Stromal cell of bone marrow (primary cell): Measurements from ENCODE around the gene MGST2.
A peak's percentile ranks its signal among the peaks of the same experiment; 100 is the strongest.

ENCODE experiments used
- DNase-seq: peaks from one replicate; pipeline ENCODE4 v3.0.0-alpha.2; 2012; ENCODE audit warnings: low read depth

MGST2 gene

DNA sequence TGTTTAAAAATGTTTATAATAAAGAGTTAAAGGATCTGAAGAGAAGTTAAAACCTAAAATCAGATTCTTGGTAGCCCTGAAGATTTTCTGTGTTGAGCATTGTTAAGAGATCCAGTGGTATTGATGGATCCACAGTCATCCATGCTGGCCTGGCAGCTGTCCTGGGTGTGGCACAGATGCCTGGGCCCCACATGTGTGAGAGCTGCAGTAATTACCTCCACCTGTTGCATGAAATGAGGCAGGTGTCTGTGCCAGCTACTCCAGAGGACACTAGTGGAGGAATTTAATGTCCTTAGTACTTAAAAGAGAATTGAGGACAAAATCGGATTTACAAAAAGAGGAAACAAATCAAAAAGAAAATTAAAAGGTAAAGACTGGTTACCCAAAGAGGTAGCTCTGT, 44.0 kb downstream of the MGST2 start:
- DNase-seq: no peak

DNA sequence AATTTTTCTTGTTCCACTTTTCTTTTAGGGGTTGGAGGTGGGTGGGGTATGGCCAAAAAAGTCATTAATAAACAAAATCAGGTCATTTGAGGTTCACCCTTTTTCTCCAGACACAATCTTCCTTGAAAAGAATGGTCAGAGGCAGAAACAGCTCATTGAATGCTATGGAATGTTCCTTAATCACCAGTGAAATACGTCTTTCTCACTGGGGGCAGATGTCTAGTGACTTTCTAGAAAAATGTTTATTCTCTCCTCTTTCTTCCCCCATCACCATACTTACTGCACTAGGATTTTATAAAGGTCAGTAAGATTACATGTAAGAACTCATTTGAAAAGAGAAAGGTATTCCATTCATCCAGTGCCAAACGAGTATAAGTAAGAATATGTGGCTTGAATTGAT, 44.5 kb downstream of the MGST2 start:
- no peak for DNase-seq

DNA sequence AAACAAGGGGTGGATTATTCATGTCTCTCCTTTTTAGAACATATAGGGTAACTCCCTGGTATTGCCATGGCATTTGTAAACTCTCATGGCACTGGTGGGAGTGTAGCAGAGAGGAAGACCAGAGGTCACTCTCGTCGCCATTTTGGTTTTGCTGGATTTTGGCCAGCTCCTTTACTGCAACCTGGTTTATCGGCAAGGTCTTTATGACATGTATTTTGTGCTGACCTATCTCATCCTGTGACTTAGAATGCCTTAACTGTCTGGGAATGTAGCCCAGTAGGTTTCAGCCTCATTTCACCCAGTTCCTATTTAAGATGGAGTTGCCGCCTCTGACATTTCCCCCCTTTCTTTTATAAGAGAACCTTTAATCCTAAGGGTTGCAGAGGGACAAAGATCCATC, 45.8 kb downstream of the MGST2 start:
- DNase-seq: no peak

DNA sequence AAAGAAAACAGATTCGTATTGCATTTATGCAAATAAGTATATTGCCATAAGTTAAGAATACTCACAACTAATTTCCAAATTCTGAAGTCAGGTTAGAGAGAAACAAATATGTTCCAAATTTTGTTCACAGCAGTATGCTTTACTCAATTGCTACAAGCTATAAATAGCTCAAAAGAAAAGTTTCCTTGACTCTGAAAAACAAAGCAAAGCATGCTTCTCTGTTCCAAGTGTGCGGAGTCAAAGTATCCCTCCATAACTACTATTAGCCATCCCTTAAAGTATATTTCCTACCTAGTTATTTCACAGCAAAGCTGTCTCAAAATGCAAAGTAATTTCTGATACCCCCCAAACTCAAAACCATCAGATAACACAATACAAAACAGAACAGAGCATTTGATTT, 47.3 kb downstream of the MGST2 start:
- no peak for DNase-seq

DNA sequence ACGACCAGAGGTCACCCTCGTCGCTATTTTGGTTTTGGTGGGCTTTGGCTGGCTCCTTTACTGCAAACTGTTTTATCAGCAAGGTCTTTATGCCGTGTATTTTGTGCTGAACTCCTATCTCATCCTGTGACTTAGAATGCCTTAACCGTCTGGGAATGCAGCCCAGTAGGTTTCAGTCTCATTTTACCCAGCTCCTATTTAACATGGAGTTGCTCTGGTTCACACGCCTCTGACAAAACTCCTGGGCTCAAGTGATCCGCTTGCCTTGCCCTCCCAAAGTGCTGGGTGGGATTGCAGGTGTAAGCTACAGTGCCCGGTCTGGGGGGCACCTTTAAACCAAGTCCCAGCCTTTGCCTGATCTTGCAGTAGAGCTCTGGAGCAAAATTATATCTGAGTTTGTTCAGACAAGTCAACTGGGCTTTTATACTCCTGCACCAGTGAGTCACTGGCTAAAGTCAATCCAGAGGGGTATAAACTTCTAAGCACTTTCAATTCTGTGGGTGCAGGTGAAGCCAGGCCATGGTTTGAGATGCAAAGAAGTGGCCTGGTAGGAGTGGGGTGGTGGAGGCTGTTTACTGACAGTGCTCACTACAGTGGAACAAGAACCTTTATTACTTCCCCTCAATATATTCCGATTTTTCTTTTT, 50.2 kb downstream of the MGST2 start:
- no peak for DNase-seq

DNA sequence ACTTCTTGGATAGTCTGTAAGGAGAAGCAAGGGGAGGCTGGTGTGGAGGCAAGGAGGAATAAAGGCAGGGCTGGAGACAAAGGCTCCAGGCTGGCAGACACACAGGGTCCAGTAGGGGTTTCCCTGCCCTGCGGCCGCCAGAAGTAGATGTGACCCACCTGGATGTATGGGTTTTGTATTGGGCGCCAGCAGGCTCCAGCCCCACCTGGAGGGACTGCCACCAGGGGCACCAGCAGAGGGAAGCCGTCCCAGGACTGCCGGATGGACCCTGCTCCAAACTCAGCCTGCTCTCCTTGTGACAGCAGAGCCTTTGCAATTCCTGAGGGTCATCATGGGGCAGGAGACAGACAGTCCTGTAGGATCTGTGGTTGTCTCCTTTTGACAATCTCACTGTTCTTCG, 52.7 kb downstream of the MGST2 start:
- no peak for DNase-seq

DNA sequence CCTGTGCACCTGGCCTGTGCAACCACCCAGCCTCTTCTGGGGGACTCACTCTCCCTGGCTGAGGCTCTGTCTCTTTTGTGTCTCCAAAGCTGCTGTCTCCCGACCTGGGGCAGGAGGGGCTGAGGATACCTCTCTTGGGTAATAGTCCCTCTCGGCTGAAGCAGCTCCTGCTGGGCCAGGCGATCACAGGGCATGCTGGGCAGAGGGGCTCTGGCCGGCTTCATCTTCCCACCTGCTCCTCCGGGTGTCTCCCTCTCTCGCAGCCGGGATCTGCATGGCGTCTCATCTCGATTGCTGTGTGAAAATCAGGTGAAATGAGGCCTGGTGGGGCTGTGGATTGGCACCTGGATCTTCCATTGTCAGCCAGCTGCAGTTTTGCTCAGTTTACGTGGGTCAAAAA, 53.2 kb downstream of the MGST2 start:
- no peak for DNase-seq

DNA sequence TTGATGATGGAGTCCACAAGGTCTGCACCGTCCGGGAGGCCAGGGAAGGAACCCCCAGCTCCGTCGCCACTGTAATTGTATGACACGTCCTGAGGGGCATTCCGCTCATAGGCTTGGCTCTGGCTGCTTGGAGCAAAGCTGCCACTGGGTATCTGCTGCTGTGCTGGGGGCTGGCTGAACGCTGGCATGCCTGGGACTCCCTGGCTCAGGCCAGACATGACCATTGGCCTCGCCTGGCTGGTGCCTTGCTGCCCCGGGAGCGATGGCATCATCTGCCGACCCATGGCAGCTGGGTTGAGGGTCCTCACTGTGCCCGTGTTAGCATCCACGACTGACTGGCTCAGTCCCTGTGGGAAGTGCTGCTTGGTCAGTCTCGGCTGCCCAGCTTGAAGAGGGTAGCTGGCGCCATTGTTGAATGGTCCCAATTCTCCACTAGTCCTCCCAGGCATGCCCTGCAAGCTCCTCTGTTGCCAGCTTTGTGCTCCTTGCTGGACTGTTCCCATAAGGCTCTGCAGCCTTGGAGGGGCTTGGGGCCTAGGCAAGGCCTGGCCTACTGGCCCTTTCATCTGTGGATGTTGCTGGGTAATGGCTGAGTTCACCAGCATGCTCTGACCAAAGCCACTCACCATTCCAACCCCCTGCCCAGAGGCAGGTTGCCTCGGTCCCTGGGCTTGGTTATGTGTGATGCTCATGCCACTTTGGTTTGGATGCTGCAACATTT, 53.9 kb downstream of the MGST2 start:
- DNase-seq: no peak

DNA sequence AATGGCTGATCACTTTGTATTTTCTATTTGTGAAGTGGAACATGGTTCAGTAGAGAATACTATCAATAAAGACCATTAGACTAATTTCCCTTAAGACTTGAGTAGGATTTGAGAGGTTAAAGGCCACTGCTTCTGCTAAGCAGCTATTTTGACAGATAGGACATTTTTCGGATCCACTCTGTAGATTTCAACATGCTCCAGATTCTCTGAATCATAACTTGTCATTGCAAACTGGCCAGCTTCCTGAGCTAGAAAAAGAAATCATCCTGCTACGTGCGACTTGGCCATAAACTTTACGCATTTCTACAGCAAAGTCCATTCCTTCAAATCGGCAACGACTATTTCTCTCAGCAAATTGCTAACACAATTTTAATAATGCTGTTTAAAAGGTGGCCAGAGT, 55.2 kb downstream of the MGST2 start:
- no peak for DNase-seq

DNA sequence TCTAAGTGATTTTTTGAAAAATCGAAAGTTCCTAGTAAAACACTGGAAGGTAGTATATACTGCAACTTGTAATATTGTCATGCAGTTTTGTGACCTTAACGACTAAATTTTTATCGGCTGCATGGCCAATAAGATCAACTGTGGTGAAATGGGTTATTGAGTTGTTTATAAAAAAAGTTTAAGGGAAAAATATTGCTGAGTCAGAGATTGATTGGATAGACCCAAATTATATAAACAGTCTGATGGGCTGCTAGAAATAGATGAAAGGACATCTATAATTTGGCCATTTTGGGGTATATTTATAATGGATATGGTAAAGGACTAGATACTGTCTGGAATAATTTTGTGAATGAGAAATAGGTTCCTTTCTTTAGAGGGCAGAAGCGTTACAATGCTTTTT, 56.2 kb downstream of the MGST2 start:
- DNase-seq: no peak

DNA sequence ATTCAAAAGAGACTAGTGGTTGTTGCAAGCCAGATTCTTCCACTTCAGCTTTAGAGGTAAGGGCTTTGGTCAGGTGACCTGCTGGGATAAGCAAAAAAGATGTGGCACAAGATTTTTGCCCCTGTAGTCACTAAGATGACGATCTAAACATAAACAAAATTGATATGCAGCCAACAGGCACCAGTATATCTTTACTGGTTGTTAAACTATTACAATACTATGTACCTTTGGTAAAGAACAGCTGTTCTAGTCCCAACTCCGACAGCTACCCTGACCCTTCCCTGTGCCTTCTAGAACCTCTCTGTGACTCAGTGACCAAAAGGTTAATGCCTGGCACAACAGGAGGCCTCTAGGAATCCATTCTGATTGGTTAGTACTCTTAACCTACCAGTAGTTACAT, 59.6 kb downstream of the MGST2 start:
- DNase-seq: no peak

DNA sequence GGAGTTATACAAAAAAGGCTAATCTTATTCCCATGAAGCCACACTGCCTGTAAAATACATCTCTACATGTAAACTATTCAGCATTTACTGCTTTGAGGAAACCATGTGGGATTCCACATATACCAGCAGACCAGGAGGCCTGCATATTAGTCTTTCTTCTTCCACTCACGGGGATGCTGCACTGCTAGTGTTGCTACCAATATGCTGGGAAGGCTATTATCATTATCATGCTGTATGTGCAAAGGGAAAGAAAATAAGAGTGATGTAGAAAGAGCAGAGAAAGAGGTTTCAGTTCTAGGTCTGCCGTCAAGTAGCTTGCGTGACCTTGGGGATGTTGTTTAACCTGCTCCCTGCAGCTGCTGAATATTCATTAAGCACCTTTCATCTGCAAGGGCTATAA, 61.0 kb downstream of the MGST2 start:
- no peak for DNase-seq

DNA sequence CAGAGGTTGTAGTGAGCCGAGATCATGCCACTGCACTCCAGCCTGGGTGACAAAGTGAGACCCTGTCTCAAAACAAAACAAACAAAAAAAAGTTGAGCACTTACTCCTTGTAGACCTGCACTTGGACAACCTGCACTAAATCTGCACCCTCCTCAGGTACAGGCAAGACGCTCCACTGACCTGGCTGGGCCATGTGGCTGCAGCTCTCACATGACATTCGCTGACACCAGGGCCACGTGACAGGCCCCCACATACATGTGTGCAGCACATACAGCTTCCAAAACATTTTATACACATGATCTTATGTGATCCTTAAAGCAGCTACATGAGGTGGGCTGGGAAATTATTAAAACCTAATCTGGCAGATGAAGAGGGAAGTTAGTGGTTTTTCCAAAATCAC, 62.5 kb downstream of the MGST2 start:
- no peak for DNase-seq

DNA sequence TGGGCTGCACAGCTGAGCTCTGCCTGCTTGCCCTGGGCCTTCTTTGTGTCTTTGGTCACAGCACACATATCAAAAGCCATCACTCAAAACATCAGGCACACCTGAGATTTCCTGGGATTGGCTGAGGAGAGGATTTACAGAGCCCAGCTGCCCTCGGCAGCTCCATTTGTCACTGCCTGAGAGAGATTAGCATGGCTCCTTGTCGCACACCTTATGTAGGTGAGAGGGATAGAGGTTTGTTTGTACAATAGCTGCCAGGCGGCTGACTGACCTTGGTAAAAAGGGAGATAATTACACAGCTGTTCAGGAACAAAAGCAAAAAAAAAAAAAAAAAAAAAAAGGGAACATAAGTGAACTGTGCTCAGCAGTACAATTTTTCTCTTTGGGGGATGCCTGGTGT, 63.2 kb downstream of the MGST2 start:
- DNase-seq: no peak

DNA sequence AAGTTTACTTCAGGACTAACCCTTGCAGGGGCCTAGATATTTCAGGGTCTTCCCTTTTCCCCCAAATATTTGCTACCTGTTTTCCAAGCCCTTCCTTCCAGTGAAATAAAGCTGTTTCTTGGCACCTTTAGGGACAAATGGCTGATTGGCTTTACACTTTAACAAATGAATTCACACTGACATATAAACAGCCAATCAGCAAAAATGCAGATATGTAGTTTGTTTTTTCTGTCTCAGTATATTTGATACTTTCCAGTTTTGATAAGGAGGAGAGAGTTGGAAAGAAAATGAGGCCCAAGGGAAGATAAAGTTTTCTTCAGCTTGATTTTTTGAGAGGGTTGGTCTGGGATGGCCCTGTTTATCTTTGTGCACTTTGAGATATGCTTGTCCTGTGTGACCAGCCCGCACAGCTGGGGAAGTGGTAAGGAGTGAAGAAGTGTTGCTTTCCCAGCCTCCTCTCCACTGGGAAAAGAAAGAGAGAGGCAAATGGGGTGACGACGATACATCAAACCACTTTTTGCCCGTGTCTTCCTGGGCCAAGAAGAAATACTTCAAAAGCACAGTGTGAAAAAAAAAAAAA, 67.5 kb downstream of the MGST2 start:
- no peak for DNase-seq

DNA sequence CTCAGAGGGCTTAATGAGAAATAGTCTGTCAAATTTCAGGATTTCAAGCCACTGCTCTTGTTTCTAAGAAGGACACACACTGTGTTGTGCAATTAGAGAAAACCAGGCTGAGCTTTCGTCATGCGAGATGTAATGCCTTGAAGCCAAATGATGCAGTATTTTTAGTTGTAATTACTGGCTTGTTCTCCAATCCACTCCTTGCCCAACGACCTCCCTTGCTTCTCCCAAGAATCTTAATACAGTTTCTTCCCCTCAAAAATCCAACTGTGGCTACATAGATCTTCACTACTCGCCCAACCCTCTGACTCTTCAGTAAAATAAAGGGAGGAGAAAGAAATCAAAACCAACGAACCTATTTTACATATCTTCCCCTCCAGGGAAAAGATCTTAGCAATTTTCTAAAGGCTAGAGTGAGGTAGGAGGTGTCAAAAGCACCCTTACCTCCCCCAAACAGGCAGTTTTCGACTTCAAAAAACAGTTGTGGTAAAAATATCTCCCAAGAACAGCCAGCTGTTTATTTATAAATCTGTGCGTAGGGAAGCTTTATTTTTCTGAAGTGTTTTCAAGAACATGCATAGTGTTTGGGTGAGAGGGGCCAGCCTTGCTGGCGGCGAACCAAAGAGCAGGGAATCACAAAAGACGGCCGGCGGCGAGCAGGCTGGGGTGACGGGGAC, 68.7 kb downstream of the MGST2 start:
- DNase-seq: peak; percentile 29

DNA sequence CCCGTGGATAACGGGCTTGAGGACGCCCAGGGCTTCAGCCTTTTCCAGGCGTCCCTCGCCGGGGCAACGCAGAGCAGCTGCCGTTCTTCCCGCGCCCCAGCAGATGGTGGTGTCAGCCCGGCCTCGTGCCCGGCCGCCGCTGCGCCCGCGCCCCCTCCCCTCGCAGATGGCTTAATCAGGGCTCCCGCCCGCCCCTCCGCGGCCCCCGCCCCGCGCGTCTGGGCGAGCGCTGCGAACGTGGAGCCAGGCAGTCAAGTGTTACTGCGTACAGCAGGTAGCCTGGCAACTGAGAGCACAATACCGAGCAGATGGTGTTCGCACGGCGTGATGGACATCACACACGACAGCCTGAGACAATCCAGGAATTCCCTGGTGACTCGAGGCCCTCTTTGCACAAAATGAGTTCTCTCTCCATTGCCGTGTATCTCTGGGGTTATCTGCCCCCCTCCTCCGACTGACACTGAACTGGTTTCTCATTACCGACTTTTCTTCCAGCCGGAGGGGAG, 69.3 kb downstream of the MGST2 start:
- peak; percentile 29 for DNase-seq

DNA sequence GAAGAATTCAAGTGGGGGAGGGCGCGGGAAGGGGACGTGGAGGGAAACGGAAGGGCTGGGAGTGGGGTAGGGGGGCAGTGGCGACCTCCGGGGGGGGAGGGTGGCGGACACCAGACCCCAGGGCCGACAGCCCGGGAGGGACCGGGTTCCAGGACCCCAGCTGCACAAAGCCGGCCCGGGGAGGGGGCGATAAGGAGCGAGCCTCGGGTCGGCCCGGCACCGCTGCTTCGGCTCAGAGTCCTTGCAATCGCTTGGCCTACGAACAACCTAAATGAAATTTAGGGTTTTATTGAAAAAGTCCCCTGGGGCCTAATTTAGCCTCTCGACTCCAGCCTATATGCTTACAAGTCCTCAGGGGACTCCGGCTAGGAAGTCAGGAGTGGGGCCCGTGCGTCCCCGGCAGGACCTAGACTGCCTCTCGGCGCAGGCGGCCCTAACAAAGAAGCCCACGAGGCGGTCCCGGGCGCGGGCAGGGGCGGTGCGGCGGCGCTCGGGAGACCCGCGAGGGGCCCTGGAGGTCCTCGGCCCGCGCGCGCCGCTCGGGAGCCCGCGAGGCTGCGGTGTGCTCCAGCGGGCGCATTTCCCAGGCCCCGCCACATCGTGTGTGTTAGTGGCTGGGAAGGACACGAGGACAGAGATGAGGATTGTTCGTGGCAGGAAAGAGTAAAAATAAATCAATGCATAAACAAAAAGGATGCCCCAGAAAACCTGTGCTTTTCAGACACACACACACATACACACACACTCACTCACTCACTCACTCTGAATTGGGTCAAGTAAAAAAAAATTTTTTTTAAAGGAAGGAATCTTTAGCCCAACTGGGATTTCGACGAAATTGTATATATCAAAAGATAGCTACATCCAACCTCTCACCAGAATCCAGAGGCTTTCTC, 70.0 kb downstream of the MGST2 start:
- no peak for DNase-seq

DNA sequence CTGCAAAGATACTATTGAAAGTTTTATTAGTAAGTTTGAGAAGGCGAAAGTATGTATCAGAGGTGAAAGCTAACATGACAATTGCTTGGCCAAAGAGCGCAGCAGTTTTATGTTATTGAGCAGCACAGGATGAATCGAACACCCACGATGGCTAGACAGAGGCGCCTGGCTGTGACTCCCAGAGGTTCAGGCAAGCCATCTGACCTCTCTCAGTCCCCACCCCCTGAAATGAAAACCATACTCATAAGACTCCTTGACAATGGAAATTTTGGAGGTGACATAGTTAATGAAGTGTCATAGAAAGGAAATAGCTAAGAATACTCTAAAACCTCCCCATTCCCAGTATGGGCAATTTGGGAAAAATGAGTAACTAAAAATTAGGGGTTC, 70.6 kb downstream of the MGST2 start:
- no peak for DNase-seq

DNA sequence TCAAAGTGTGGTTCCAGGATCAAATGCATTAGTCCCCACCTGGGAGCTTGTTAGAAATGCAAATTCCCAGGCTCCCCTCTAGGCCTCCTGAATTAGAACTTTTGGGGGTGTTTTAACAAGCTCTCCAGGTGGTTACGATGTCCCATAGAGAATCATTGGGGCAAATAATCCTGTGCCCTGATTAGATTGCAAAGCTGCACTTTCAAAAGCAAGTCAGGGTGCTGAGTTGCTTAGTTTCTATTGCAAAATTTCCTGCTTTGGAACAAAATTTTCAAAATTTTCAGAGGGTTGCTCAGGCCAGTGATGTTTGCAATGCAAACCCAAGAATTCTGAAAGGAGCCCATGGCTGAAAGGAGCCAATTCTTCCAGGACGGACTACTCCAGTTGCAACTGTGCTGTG, 71.0 kb downstream of the MGST2 start:
- no peak for DNase-seq

DNA sequence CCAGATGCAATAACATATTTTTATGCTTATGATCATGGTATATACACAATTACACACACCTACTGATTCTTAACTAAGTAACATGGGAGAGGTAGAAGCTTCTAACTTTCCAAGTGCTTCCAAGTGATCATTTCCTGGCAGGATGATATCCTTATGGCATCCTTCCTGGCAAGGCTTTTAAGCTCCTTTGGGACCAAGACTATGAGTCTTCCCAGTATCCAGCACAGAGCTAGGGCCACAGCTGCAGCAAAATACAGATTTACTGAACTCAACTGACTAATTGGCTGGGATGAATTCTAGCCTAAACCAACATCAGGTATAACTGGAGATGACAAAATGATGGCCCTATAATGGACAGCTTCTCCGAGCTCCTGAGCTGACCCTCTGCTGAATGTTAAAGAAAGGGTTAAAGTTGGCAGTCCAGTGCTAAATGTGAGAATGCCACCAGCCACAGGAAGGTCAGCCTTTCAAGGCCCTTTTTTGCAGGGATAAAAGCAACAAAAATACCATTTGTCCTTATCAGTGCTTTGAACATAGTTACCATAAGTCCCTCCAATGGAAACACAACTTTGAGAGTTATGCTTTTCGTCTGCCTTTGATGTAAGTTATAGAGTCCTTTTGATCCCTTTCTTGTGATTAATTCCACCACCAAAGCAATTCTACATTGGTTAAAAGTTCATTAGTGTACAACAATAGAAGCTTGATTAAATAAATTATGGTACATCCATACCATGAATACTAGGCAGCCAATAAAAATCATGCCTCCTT, 73.4 kb downstream of the MGST2 start:
- DNase-seq: peak; percentile 24
